GM21717 (cell line): ENCODE data around the gene SCAANT1.
A peak's percentile ranks its signal among the peaks of the same experiment; 100 is the strongest.

ENCODE experiments used
- ATAC-seq: cut with Tn5 transposase; IDR thresholded peaks from one replicate; pipeline ENCODE4 v1.9.1; 2021; ENCODE audit warnings: mild to moderate bottlenecking, moderate library complexity; ENCODE audit not compliant: unreplicated experiment

The SCAANT1 gene

GRCh38 chr3:63934041-63934866 lies 22.1 kb upstream of the SCAANT1 start:
- no peak for ATAC-seq

- peak; percentile 63 for ATAC-seq
Observed at GRCh38 chr3:63933459-63933858, 21.3 kb upstream of the SCAANT1 start.

GRCh38 chr3:63932509-63933212 lies 20.5 kb upstream of the SCAANT1 start:
- no peak for ATAC-seq

DNA sequence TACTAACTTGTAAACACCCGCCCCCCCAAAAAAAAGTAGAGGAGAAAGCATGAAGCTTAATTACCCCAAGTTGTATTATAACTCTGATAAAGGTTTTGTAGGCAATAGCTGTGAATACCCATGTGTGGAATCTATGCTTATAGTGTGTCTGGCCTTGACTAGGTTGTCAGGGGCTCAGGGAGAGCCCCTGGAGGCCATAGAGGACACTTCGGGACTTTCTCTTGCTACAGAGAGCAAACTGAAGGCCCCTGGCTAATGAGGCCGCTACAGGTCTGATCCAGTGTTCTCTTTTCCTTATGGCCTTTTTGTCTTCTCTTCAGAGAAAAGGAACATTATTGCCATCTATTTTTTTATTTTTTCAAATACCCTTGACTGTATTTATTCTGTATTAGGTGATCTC lies 19.1 kb upstream of the SCAANT1 start:
- ATAC-seq, result no peak

- ATAC-seq, result no peak
Observed at GRCh38 chr3:63927422-63928280, 15.5 kb upstream of the SCAANT1 start.

DNA sequence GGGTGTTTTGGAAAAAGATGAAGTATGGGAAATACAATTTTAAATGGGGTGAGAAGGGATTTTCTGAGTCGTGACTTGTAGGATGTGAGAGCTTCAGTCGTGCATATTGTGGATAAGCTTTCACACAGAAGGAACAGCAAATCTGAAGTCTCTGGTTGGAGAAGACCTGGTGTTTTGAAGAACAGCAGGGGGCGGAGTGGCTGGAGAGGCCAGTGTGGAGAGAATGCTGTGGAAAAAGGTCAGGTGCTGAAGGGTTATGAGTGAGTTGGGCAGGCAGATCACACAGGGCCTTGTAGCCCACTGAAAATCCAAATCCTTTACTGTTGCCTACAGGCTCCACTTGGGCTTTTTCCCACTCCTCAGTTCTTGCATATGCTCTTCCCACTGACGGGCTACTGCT lies 14.1 kb upstream of the SCAANT1 start:
- ATAC-seq, result no peak

DNA sequence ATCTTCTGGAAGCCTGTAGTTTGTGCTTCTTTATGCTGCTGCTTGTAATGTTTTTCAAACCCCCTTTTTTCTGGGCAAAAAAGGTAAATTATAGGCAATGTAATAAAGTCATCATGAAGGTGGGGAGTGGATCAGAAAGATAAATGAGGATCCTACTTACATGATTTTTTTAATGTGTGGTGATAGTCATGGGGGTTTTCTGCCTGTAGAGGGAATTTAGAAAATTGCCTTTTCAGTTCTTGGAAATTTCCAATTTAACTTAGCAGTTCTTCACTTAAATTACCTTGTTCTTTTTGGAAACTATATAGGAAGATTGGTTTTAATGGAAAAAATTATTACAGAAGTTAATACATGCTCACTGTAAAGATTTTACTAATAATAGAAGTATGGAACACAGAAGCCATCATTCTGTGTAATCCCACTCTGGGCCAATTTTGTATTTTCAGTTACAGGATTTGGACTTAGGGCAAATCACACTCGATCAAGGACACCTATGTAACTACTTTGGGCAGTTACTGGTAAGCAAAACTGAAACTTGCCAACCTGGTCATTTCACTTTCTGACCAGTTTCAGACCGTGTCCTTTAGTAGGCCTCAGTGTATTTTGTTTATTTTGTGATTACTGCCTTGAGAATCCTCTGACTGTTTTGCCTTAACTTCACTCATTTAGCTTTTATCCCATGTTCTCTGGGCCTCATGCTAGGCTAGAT lies 10.5 kb upstream of the SCAANT1 start:
- ATAC-seq, result no peak

DNA sequence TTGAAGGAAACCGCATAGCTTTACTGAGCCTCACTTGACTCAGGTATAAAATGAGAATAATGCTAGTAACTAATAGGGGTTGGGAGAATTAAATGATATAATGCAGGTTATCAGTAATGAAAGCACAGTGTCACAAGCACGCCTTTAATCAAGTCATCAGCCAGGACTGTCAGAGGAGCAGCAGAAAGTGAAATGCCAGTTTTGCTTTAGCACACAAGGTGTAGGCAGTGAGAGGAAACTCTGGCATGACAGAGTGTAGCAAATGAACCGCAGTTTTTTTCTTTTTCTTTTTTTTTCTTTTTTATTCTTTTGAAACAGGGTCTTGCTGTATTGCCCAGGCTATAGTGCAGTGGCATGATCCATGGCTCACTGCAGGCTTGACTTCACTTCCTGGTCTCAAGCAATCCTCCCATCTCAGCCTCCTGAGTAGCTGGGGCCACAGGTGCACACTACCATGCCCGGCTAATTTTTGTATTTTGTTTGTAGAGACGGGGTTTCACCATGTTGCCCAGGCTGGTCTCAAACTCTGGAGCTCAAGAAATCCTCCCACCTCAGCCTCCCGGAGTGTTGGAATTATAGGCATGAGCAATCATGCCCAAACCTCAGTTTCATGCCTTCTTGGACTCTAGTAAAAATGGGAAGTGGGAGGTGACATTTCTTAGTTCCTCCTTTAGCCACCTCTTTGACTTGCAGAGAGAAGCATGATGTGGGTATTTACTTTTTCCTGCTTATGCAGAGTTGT lies 9.7 kb upstream of the SCAANT1 start:
- peak; percentile 90 for ATAC-seq

DNA sequence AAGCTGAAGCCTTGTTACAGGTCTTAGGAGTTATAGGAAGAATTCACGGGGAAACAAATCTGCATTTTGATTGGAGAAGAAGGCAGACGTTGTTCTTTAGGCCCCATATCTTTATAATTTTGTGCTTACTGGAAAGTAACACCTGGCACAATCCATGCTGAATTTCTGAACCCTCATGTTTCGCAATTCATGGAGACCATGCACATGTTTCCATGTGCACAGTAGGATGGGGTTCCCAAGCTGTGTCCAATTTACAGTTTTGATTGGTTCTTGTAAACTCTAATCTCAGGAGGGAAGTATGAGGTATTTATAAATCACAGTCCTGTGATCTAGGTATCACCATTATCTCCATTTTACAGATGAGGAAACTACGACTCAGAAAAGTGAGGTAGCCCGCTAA lies 7.8 kb upstream of the SCAANT1 start:
- no peak for ATAC-seq

- ATAC-seq, result no peak
Observed at GRCh38 chr3:63918321-63918720, 6.1 kb upstream of the SCAANT1 start.

DNA sequence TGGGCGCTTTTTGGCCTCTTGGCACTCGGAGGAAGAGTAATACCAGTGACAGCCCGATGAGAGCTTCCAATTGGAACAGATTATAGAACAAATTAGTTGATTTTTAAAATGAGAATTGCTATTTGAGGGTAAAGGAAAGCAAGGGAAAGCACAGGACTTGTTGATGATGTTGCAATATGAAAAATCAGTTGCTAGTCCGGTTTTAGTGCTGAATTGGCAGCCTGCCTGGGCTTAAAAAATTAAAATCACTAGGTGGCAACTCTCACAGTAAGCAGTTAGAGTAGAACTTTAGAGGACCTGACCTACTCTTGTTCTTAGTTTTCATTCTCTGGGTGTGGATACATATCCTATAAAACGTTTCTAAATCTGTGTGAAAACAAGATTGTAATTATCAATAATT lies 2.1 kb upstream of the SCAANT1 start:
- no peak for ATAC-seq

GRCh38 chr3:63912768-63913588 lies 795 bp upstream of the SCAANT1 start:
- ATAC-seq, result peak; percentile 18

DNA sequence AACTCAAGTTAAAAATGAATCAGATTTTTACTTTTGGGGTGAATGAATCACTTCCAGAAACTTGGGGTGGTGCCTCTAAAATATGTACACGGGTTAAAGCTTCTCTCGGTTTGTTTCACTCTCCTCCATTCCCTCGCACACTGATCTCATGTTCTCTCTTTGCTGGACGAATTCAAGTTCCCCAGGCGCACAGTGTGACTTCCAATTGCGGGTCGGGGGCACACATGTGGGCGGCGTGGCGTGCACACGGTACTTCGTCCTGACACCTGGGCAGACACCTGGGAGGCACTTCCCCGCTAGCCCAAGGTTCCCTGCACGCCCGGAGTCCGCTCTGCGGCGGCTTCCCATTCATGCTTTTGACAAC lies 692 bp downstream of the SCAANT1 start:
- ATAC-seq, result no peak

DNA sequence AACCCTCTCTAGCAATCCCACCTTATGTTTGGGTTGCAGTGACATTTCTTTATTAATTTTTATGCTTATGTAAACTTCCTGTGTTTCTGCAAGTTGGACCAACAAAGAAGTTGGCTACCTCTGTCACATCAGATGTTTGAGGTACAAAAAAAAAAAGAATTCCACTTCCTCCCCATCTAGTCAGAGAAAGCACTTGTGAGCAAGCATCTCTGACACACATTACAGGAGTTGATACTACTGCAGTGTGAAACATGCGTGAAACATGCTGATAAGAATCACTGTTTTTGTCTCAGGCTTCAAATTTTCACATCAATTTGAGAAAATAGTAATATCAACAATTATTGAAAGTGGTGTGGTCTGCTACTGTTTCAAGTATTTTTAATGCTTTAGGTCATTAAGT lies 1.3 kb downstream of the SCAANT1 start:
- ATAC-seq, result no peak

GRCh38 chr3:63910001-63910400 lies 2.2 kb downstream of the SCAANT1 start:
- no peak for ATAC-seq

- ATAC-seq, result no peak
Observed at GRCh38 chr3:63909431-63909830, 2.8 kb downstream of the SCAANT1 start.

GRCh38 chr3:63908776-63909175 lies 3.4 kb downstream of the SCAANT1 start:
- ATAC-seq, result no peak

- no peak for ATAC-seq
Observed at GRCh38 chr3:63908081-63908736, 4.0 kb downstream of the SCAANT1 start.
